Erythroblast (primary cell): ENCODE results near the gene ADGRV1.

Experiments
- GATA1 ChIP-seq: IDR thresholded peaks from 2 replicates; pipeline ENCODE4 v1.6.1; 2011; ENCODE audit warnings: low read depth, mild to moderate bottlenecking, control low read depth, low read length, moderate library complexity
- POLR2A ChIP-seq: IDR thresholded peaks from 2 replicates; pipeline ENCODE4 v1.6.1; 2011; ENCODE audit warnings: mild to moderate bottlenecking, low read length

DNA sequence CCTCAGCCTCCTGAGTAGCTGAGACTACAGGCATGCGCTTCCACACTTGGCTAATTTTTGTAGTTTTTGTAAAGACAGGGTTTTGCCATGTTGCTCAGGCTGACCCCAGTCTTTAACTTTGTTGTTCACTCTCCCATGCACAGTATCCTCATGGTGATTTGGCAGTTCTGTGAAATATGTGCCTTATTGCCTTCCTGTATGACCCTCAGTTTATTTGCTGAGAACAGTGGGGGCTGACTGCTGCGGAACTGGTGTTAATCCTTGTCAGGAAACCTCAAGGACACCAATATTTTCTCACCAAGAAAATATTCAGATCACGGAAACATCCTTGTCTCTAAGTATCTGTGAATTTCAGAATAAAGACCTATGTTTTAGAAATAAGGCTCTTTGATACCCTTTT, 536.7 kb downstream of the ADGRV1 start:
- TF ChIP-seq POLR2A = no peak
- TF ChIP-seq GATA1 = no peak
